ENCODE measurements around the gene TSPEAR. TPM values are rescaled to one million over a fixed set of nuclear protein-coding genes. Genes with fewer than 3 reads are reported as not detected.

TSPEAR gene
- total and polyA plus RNA-seq, 9 of the 15 experiments (the other 6 are each of a cell fraction or from before 2014, with no cell fraction given) = not detected

- FAIRE-seq = no peak
- Histone ChIP-seq H3K36me3 (ENCODE audit: control insufficient read depth, insufficient read depth, low read length) (no peaks in the 10 kb centered on the region), H3K4me2 (ENCODE audit: insufficient read depth, low read length) (no peak overlapping the region), H3K4me3 (no peak overlapping the region), H4K20me1 (replicated peaks; ENCODE audit: control insufficient read depth, insufficient read depth, low read length) (no peaks in the 10 kb centered on the region), H3K9me3 (replicated peaks; ENCODE audit: control insufficient read depth, insufficient read depth, low read depth, low read length) (no peaks in the 10 kb centered on the region), H3K79me2 (ENCODE audit: control insufficient read depth, insufficient read depth, low read length) (no peaks in the 10 kb centered on the region), H3K9ac (ENCODE audit: insufficient read depth in 1 of 2, low read depth in 2 of 2, low read length in 2 of 2) (no peak overlapping the region), H3K9me1 (ENCODE audit: control insufficient read depth, insufficient read depth, low read length) (no peaks in the 10 kb centered on the region), H3K27me3 (ENCODE audit: control insufficient read depth in 2 of 2, insufficient read depth in 2 of 2, low read length in 2 of 2) (peaks cover 20 to 43% of the 10 kb centered on the region in 2 experiments; a peak in 3 of 5 replicates), H3K27ac (ENCODE audit: extremely low read depth, low read depth, low read length) (no peak overlapping the region), H2AFZ (ENCODE audit: low read depth, low read length) (no peak overlapping the region), H3K4me1 (replicated peaks in 1 of 2; ENCODE audit: control insufficient read depth in 2 of 2, insufficient read depth in 2 of 2, low read length in 2 of 2) (peaks cover 0 to 24% of the 10 kb centered on the region in 2 experiments; a peak in 1 of 5 replicates)
- no peak for ATAC-seq
- CTCF ChIA-PET (ENCODE audit: low intra/inter-chr PET ratio) = no interaction called here
- in situ Hi-C loops (cut with MboI) (no loop called here), intact Hi-C loops (cut with micrococcal nuclease) (no loop called here)
- BruUV-seq (replicated peaks) = no TSS peak
- POLR2A ChIA-PET = no interaction called here
- 3% methylated on average over 11 of the region's 12 CpGs for WGBS (ENCODE audit: insufficient coverage, low coverage, missing lambda C conversion rate)
- DNase-seq (ENCODE audit: extremely low read depth in 1 of 4, low spot score in 3 of 4) = no peak
- TF ChIP-seq HOXB6 (CRISPR knock-in tag; IDR thresholded peaks at IDR 0.05; ENCODE audit: borderline replicate concordance) = no peak
- no peak for TF ChIP-seq CREB3L1 (IDR thresholded peaks at IDR 0.05; ENCODE audit: borderline replicate concordance, low read depth)
- TF ChIP-seq NR0B1 (IDR thresholded peaks at IDR 0.05; ENCODE audit: partially characterized antibody) = no peak
- no peak for TF ChIP-seq CC2D1A (IDR thresholded peaks at IDR 0.05)
- no peak for TF ChIP-seq ZEB2 (IDR thresholded peaks at IDR 0.05)
- no peak for TF ChIP-seq ZNF512 (tag; IDR thresholded peaks at IDR 0.05)
- no peak for TF ChIP-seq IRF9 (tag; IDR thresholded peaks at IDR 0.05)
- TF ChIP-seq SRSF7 (optimal IDR thresholded peaks at IDR 0.05; ENCODE audit: low read depth, low read length) = no peak
- TF ChIP-seq CBX3 (IDR thresholded peaks at IDR 0.05; ENCODE audit: borderline replicate concordance in 1 of 2, low read length in 2 of 2) = no peak
- no peak for TF ChIP-seq HNRNPLL (IDR thresholded peaks at IDR 0.05; ENCODE audit: low read depth, low read length, poor library complexity, severe bottlenecking)
- no peak for TF ChIP-seq POLR2AphosphoS5 (IDR thresholded peaks at IDR 0.05; ENCODE audit: control insufficient read depth, insufficient read depth, low read depth, low read length)
- TF ChIP-seq ZNF24 (IDR thresholded peaks at IDR 0.05) = no peak
- TF ChIP-seq TAF9B (IDR thresholded peaks at IDR 0.05; ENCODE audit: partially characterized antibody) = no peak
- no peak for TF ChIP-seq ZNF197 (CRISPR knock-in tag; IDR thresholded peaks at IDR 0.05; ENCODE audit: low read depth)
- TF ChIP-seq MITF (IDR thresholded peaks at IDR 0.05) = no peak
- no peak for TF ChIP-seq HLTF (IDR thresholded peaks at IDR 0.05)
- TF ChIP-seq RUNX1 (IDR thresholded peaks at IDR 0.05; ENCODE audit: low read depth) = no peak
Measured at GRCh38 chr21:44569861-44570517, 141.4 kb downstream of the TSPEAR start.
